Mucosa of descending colon (tissue), 3 donors: ENCODE measurements around the gene PMPCA. TPM values are rescaled to one million over a fixed set of nuclear protein-coding genes. Genes with fewer than 3 reads are reported as not detected.

ENCODE experiments used
- ATAC-seq: fragments of 200-7000 bp; cut with Tn5 transposase; one replicate; pipeline ENCODE4 v1.9.1; 2020; ENCODE audit warnings: mild to moderate bottlenecking, moderate library complexity
- DNase-seq, 3 donors: peaks; one replicate each; pipeline ENCODE4 v3.0.0-alpha.2; 2020
- H3K36me3 ChIP-seq: fragments of 200-600 bp; one replicate; pipeline ENCODE4 v1.8.0; 2021; ENCODE audit warnings: low read depth, mild to moderate bottlenecking
- H3K4me1 ChIP-seq: fragments of 200-600 bp; one replicate; pipeline ENCODE4 v1.8.0; 2021; ENCODE audit warnings: low read depth, mild to moderate bottlenecking
- H3K4me3 ChIP-seq: fragments of 200-600 bp; one replicate; pipeline ENCODE4 v1.8.0; 2021; ENCODE audit warnings: mild to moderate bottlenecking
- H3K9me3 ChIP-seq: fragments of 200-600 bp; one replicate; pipeline ENCODE4 v1.8.0; 2021; ENCODE audit warnings: mild to moderate bottlenecking
- intact Hi-C, 2 donors: fragments of 100-400 bp; cut with DNase I in 1 of 2; cut with micrococcal nuclease in 1 of 2; formaldehyde crosslinking; loops; one replicate each; pipeline versions ENCODE4 v1.11.0 to v1.11.1; 2022; cut with DNase I, micrococcal nuclease
- total RNA-seq, 3 donors: library from RNA; stranded (reverse); fragmentation: NEBNext Ultra II Directional in 2 of 3; extraction: Animal tissue kit (Norgen Biotek cat#: 25700) in 2 of 3; gene quantifications; one replicate each; pipeline versions ENCODE4 v1.2.1 to v1.2.4, GENCODE V29; 2021 to 2023
- TF ChIP-seq, protein P1 (sequence below): fragments of 200-600 bp; IDR thresholded peaks from one replicate; pipeline ENCODE4 v1.8.0; 2022; ENCODE audit warnings: antibody characterized with exemption, mild to moderate bottlenecking
- donor health status: DM: no; HTN: no; CAD: no; lungs with moderate emphysema.
- donor health status: DM: no; HTN: no; CAD: no.
- donor health status: DM: no; HTN: yes; CAD: no.

The PMPCA gene
- total RNA-seq, 3 donors from 2014 or later = 42.1 to 50.7 (median 45.1) TPM

- no peak overlapping the region for H3K4me3 ChIP-seq
Measured at GRCh38 chr9:136433849-136434579, 23.6 kb downstream of the PMPCA start.

GRCh38 chr9:136434580-136435169 is 24.2 kb downstream of the PMPCA start:
- no peaks in the 10 kb centered on the region for H3K9me3 ChIP-seq
- TF ChIP-seq, protein P1, sequence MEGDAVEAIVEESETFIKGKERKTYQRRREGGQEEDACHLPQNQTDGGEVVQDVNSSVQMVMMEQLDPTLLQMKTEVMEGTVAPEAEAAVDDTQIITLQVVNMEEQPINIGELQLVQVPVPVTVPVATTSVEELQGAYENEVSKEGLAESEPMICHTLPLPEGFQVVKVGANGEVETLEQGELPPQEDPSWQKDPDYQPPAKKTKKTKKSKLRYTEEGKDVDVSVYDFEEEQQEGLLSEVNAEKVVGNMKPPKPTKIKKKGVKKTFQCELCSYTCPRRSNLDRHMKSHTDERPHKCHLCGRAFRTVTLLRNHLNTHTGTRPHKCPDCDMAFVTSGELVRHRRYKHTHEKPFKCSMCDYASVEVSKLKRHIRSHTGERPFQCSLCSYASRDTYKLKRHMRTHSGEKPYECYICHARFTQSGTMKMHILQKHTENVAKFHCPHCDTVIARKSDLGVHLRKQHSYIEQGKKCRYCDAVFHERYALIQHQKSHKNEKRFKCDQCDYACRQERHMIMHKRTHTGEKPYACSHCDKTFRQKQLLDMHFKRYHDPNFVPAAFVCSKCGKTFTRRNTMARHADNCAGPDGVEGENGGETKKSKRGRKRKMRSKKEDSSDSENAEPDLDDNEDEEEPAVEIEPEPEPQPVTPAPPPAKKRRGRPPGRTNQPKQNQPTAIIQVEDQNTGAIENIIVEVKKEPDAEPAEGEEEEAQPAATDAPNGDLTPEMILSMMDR = no peak
- no peaks in the 10 kb centered on the region for H3K36me3 ChIP-seq
- H3K4me3 ChIP-seq = no peak overlapping the region
- DNase-seq (no peak), ATAC-seq (no peak)
- intact Hi-C loops = no loop called here
- peaks cover 19% of the 10 kb centered on the region for H3K4me1 ChIP-seq

More at GRCh38 chr9:136433849-136434579, 23.6 kb downstream of the PMPCA start:
- no peak for ATAC-seq
- no peak for DNase-seq
- TF ChIP-seq, protein P1 = no peak
- no peaks in the 10 kb centered on the region for H3K36me3 ChIP-seq
- peaks cover 19% of the 10 kb centered on the region for H3K4me1 ChIP-seq
- intact Hi-C loops = no loop called here
- H3K9me3 ChIP-seq = no peaks in the 10 kb centered on the region

GRCh38 chr9:136436055-136436634 is 25.7 kb downstream of the PMPCA start:
- Histone ChIP-seq H3K4me3 (no peak overlapping the region), H3K4me1 (peaks cover 21% of the 10 kb centered on the region), H3K36me3 (no peaks in the 10 kb centered on the region), H3K9me3 (no peaks in the 10 kb centered on the region)
- intact Hi-C loops = no loop called here
- TF ChIP-seq, protein P1 = no peak
- ATAC-seq (no peak), DNase-seq (no peak)

DNA sequence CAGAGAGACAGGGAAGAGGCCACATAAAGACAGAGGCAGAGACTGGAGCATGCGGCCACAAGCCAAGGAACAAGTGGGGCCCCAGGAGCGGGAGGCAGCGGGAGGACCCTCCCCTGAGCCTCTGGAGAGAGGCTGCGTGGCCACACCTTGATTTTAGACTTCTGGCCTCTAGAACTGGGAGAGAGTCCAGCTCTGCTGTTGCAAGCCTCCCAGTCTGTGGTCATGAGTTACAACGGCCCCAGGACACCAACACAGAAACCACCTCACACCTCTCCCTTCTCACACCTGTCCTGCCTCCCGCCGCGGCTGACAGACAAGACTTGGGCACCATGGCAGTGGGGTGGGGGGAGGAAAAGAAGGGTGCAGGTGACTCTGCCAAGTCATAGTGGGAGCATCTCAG is 27.0 kb downstream of the PMPCA start:
- ATAC-seq (no peak), DNase-seq (no peak)
- intact Hi-C loops = no loop called here
- H3K4me1 ChIP-seq = peaks cover 21% of the 10 kb centered on the region
- TF ChIP-seq, protein P1 = no peak
- H3K9me3 ChIP-seq = no peaks in the 10 kb centered on the region
- H3K4me3 ChIP-seq = no peak overlapping the region
- H3K36me3 ChIP-seq = no peaks in the 10 kb centered on the region

DNA sequence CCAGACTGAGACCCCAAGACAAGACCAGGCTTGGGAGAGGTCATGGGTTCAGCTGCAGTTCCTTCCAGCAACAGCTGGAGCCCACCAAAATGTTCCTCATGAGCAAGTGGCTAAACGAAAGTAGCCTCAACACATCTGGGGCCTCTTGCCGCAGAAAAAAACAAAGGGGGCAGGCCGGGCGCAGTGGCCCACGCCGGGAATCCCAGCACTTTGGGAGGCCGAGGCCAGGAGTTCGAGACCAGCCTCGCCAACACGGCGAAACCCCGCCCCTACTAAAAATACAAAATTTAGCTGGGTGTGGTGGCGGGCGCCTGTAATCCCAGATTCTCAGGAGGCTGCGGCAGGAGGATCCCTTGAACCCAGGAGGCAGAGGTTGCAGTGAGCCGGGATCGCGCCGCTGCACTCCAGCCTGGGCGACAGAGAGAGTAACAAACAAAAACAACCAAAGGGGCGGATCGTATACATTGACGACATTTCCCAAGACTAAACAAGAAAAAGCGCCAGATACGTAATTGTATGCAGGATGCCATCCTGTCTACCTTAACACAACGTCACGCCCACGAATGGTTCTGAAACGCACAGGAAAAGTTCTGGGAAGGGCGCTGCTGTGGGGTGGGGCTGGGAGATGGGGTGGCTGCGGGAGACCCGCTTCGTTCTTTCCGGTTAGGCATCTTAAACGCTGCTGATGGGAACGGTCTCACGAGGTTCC is 27.5 kb downstream of the PMPCA start:
- no peaks in the 10 kb centered on the region for H3K9me3 ChIP-seq
- no peaks in the 10 kb centered on the region for H3K36me3 ChIP-seq
- DNase-seq (no peak), ATAC-seq (no peak)
- peak overlapping the region; percentile 80 for H3K4me3 ChIP-seq
- peaks cover 21% of the 10 kb centered on the region for H3K4me1 ChIP-seq
- TF ChIP-seq, protein P1 = no peak
- intact Hi-C loops = no loop called here
